GM12878 (cell line): Measurements from ENCODE around the gene COL5A3. TPM values are rescaled to one million over a fixed set of nuclear protein-coding genes. Genes with fewer than 3 reads are reported as not detected.
A peak's percentile ranks its signal among the peaks of the same experiment; 100 is the strongest.

Experiments used
- ATAC-seq: fragments of 200-7000 bp; cut with Tn5 transposase; 3 replicates; pipeline ENCODE4 v1.9.1; 2020; ENCODE audit warnings: mild to moderate bottlenecking, moderate library complexity
- BruUV-seq: library from RNA; stranded (reverse); fragments of 400-500 nt; replicated peaks from 2 replicates; lab custom pipeline; 2021; lab: Mats Ljungman, UMichigan
- CTCF ChIA-PET: fragments of 300-600 bp; sonication (Branson Sonifier 250); formaldehyde crosslinking; extraction: SDS; loops from one replicate; lab custom pipeline; 2021; ENCODE audit warnings: inconsistent platforms; lab: Yijun Ruan, JAX
- POLR2A ChIA-PET: fragments of 350-600 bp; formaldehyde crosslinking; extraction: SDS; loops from one replicate; lab custom pipeline; 2021; ENCODE audit warnings: inconsistent platforms; lab: Charles Lee
- RAD21 ChIA-PET: fragments of 300-600 bp; sonication (Branson Sonifier 250); formaldehyde crosslinking; loops from one replicate; lab custom pipeline; 2023; ENCODE audit warnings: antibody characterized with exemption; ENCODE audit not compliant: unreplicated experiment; lab: Charles Lee
- SMC1A ChIA-PET: fragments of 300-600 bp; sonication (Branson Sonifier 250); formaldehyde crosslinking; loops from one replicate; lab custom pipeline; 2023; ENCODE audit not compliant: unreplicated experiment, uncharacterized antibody; lab: Charles Lee
- DNase-seq: peaks from one replicate; pipeline ENCODE4 v3.0.0-alpha.2; 2011; ENCODE audit warnings: low read depth, low spot score
- FAIRE-seq: peaks from 3 replicates; lab custom pipeline; 2011; peaks lifted over from hg19 to GRCh38; lab: Jason Lieb, UNC
- H2AFZ ChIP-seq: 2 replicates; pipeline ENCODE4 v1.6.0; 2011; ENCODE audit warnings: low read depth, low read length, control low read depth; ENCODE audit not compliant: control insufficient read depth
- H3K27ac ChIP-seq: 2 replicates; pipeline ENCODE4 v1.5.1; 2011; ENCODE audit warnings: control low read depth; ENCODE audit not compliant: control insufficient read depth, insufficient read depth
- H3K27me3 ChIP-seq, 2 experiments: replicated peaks in 1 of 2; 2 replicates each; pipeline versions ENCODE4 v1.6.0 to v1.6.1; 2011; ENCODE audit warnings: low read length in 1 of 2; ENCODE audit not compliant: control insufficient read depth in 2 of 2, insufficient read depth in 2 of 2
- H3K36me3 ChIP-seq, 2 experiments: 2 replicates each; pipeline ENCODE4 v1.5.1; 2011; ENCODE audit warnings: low read length in 1 of 2; ENCODE audit not compliant: control insufficient read depth in 2 of 2, insufficient read depth in 2 of 2
- H3K4me1 ChIP-seq: 2 replicates; pipeline ENCODE4 v1.6.1; 2011; ENCODE audit warnings: mild to moderate bottlenecking, low read length, moderate library complexity, mixed read lengths; ENCODE audit not compliant: control insufficient read depth, insufficient read depth
- H3K4me2 ChIP-seq: 2 replicates; pipeline ENCODE4 v1.6.0; 2011; ENCODE audit warnings: control low read depth; ENCODE audit not compliant: control insufficient read depth, insufficient read depth
- H3K4me3 ChIP-seq: fragments of 200-600 bp; sonication (generic); 2 replicates; pipeline ENCODE4 v1.5.1; 2016
- H3K79me2 ChIP-seq: 2 replicates; pipeline ENCODE4 v1.6.0; 2011; ENCODE audit warnings: low read length; ENCODE audit not compliant: control insufficient read depth, insufficient read depth
- H3K9ac ChIP-seq: 2 replicates; pipeline ENCODE4 v1.8.0; 2011; ENCODE audit warnings: low read length, control low read depth, mixed read lengths; ENCODE audit not compliant: control insufficient read depth, insufficient read depth
- H3K9me3 ChIP-seq: replicated peaks from 3 replicates; pipeline ENCODE4 v1.5.1; 2011; ENCODE audit warnings: mild to moderate bottlenecking, low read length; ENCODE audit not compliant: control insufficient read depth, insufficient read depth
- H4K20me1 ChIP-seq: 2 replicates; pipeline ENCODE4 v1.6.0; 2011; ENCODE audit not compliant: control insufficient read depth, insufficient read depth
- ATF2 ChIP-seq: IDR thresholded peaks from 2 replicates; pipeline ENCODE4 v1.6.1; 2012; ENCODE audit warnings: low read length, inconsistent platforms
- IRF5 ChIP-seq: fragments of 450-650 bp; IDR thresholded peaks from 2 replicates; pipeline ENCODE4 v1.6.1; 2017; ENCODE audit warnings: borderline replicate concordance
- KLF5 ChIP-seq: fragments of 450-650 bp; IDR thresholded peaks from 2 replicates; pipeline ENCODE4 v1.6.1; 2014; ENCODE audit warnings: mild to moderate bottlenecking; ENCODE audit not compliant: partially characterized antibody
- NFIC ChIP-seq: IDR thresholded peaks from 2 replicates; pipeline ENCODE4 v1.6.1; 2012; ENCODE audit warnings: low read depth, mild to moderate bottlenecking, inconsistent platforms, low read length, moderate library complexity
- NFXL1 ChIP-seq: fragments of 450-650 bp; IDR thresholded peaks from 2 replicates; pipeline ENCODE4 v1.6.1; 2017; ENCODE audit warnings: antibody characterized with exemption, mild to moderate bottlenecking, borderline replicate concordance
- RB1 ChIP-seq: fragments of 450-650 bp; formaldehyde crosslinking; IDR thresholded peaks from 2 replicates; pipeline ENCODE4 v1.6.1; 2017; ENCODE audit warnings: mild to moderate bottlenecking, borderline replicate concordance
- RCOR1 ChIP-seq: conservative IDR thresholded peaks from 2 replicates; pipeline ENCODE4 v1.6.1; 2012; ENCODE audit warnings: low read depth, low read length, improper control_type of control experiment
- SIX5 ChIP-seq: IDR thresholded peaks from 2 replicates; pipeline ENCODE4 v1.6.1; 2011; ENCODE audit warnings: mild to moderate bottlenecking, low read depth, low read length, moderate library complexity; ENCODE audit not compliant: severe bottlenecking
- WGBS: methylation state at CpG from one replicate; pipeline ENCODE4 v1.1.6; 2016; ENCODE audit warnings: low lambda C conversion rate; ENCODE audit not compliant: insufficient replicate concordance, insufficient coverage; ENCODE audit errors: missing lambda C conversion rate; 5-methylcytosine and 5-hydroxymethylcytosine counted together
- in situ Hi-C: fragments of 300-500 bp; cut with MboI; formaldehyde crosslinking; loops from 9 replicates; pipeline ENCODE4 v1.14.3; 2018; ENCODE audit warnings: mixed read lengths
- intact Hi-C: fragments of 100-400 bp; cut with micrococcal nuclease; formaldehyde crosslinking; loops from one replicate; pipeline ENCODE4 v1.14.2; 2022; ENCODE audit not compliant: unreplicated experiment
- polyA plus RNA-seq, 11 experiments: library from polyadenylated mRNA; depleted of rRNA in 4 of 11; unstranded in 6 of 11; stranded (reverse) in 5 of 11; fragments of >200 nt; fragmentation: Nextera tagmentation in 4 of 11; fragmentation: Illumina TruSeq in 1 of 11; extraction: Ambion mirVana in 4 of 11; extraction: Trizol in 1 of 11; gene quantifications; 1 replicate in 1 of 11; 2 replicates in 10 of 11; pipeline versions ENCODE4 v1.2.1 to v1.2.3, GENCODE V29; 2011 to 2016; ENCODE audit warnings: inconsistent platforms in 2 of 11, missing spikeins in 2 of 11, low read depth in 1 of 11
- total RNA-seq, 4 experiments: library from RNA; depleted of rRNA in 3 of 4; stranded (reverse); fragments of >200 nt in 3 of 4; fragmentation: Illumina TruSeq in 1 of 4; extraction: Trizol in 1 of 4; gene quantifications; 2 replicates each; pipeline versions ENCODE4 v1.2.1 to v1.2.3, GENCODE V29; 2013 to 2021
- TF ChIP-seq, protein P1 (sequence below): IDR thresholded peaks from 2 replicates; pipeline ENCODE4 v1.6.1; 2012; ENCODE audit warnings: mild to moderate bottlenecking, low read depth, low read length
- TF ChIP-seq, protein P2 (sequence below): fragments of 450-650 bp; IDR thresholded peaks from 2 replicates; pipeline ENCODE4 v1.6.1; 2017; ENCODE audit warnings: mild to moderate bottlenecking, low read depth, inconsistent platforms; ENCODE audit not compliant: poor library complexity, severe bottlenecking

The COL5A3 gene
- total and polyA plus RNA-seq, 10 of the 15 experiments (the other 5 are each of a cell fraction or from before 2014, with no cell fraction given) = under 0.01 to 8.3 (median 0.10) TPM; not detected in 2

GRCh38 chr19:9939301-9939913 lies 70.9 kb downstream of the COL5A3 start:
- Histone ChIP-seq H3K36me3 (no peaks in the 10 kb centered on the region), H4K20me1 (no peaks in the 10 kb centered on the region), H3K4me2 (no peak overlapping the region), H2AFZ (no peak overlapping the region), H3K4me3 (no peak overlapping the region), H3K79me2 (no peaks in the 10 kb centered on the region), H3K27ac (no peak overlapping the region), H3K9ac (no peak overlapping the region), H3K4me1 (no peaks in the 10 kb centered on the region), H3K27me3 (no peaks in the 10 kb centered on the region), H3K9me3 (no peaks in the 10 kb centered on the region; the same call in 2 of the 3 replicates)
- RAD21 ChIA-PET = no interaction called here
- SMC1A ChIA-PET = interaction anchor here (1.0 kb wide), 1 partner anchor 88 kb away, joined by 4 read pairs; no protein-coding TSS in a partner anchor
- CTCF ChIA-PET = interaction anchor here (1.3 to 2.2 kb wide), 2 partner anchors 9 to 61 kb away, joined by 3 to 9 read pairs; no protein-coding TSS in a partner anchor
- TF ChIP-seq RB1 (no peak), IRF5 (no peak), ATF2 (no peak), NFIC (no peak), SIX5 (peak; percentile 26), RCOR1 (no peak), KLF5 (no peak), NFXL1 (no peak)
- TF ChIP-seq, protein P1, sequence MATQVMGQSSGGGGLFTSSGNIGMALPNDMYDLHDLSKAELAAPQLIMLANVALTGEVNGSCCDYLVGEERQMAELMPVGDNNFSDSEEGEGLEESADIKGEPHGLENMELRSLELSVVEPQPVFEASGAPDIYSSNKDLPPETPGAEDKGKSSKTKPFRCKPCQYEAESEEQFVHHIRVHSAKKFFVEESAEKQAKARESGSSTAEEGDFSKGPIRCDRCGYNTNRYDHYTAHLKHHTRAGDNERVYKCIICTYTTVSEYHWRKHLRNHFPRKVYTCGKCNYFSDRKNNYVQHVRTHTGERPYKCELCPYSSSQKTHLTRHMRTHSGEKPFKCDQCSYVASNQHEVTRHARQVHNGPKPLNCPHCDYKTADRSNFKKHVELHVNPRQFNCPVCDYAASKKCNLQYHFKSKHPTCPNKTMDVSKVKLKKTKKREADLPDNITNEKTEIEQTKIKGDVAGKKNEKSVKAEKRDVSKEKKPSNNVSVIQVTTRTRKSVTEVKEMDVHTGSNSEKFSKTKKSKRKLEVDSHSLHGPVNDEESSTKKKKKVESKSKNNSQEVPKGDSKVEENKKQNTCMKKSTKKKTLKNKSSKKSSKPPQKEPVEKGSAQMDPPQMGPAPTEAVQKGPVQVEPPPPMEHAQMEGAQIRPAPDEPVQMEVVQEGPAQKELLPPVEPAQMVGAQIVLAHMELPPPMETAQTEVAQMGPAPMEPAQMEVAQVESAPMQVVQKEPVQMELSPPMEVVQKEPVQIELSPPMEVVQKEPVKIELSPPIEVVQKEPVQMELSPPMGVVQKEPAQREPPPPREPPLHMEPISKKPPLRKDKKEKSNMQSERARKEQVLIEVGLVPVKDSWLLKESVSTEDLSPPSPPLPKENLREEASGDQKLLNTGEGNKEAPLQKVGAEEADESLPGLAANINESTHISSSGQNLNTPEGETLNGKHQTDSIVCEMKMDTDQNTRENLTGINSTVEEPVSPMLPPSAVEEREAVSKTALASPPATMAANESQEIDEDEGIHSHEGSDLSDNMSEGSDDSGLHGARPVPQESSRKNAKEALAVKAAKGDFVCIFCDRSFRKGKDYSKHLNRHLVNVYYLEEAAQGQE = peak; percentile 67
- TF ChIP-seq, protein P2, sequence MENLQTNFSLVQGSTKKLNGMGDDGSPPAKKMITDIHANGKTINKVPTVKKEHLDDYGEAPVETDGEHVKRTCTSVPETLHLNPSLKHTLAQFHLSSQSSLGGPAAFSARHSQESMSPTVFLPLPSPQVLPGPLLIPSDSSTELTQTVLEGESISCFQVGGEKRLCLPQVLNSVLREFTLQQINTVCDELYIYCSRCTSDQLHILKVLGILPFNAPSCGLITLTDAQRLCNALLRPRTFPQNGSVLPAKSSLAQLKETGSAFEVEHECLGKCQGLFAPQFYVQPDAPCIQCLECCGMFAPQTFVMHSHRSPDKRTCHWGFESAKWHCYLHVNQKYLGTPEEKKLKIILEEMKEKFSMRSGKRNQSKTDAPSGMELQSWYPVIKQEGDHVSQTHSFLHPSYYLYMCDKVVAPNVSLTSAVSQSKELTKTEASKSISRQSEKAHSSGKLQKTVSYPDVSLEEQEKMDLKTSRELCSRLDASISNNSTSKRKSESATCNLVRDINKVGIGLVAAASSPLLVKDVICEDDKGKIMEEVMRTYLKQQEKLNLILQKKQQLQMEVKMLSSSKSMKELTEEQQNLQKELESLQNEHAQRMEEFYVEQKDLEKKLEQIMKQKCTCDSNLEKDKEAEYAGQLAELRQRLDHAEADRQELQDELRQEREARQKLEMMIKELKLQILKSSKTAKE = no peak
- no peak for DNase-seq
- no TSS peak for BruUV-seq
- 31% methylated on average over 3 of the region's 3 CpGs for WGBS
- POLR2A ChIA-PET = no interaction called here
- intact Hi-C loops = no loop called here
- in situ Hi-C loops = loop anchor here (5.0 kb wide), 1 partner anchor 318 kb away; no protein-coding TSS in a partner anchor
- ATAC-seq = no peak
- FAIRE-seq = no peak
